Measurements from ENCODE around the gene KRT75.
"Not testable (repeated sequence)": the region's sequence is repeated elsewhere in the genome, so short reads cannot be mapped to it uniquely, and the experiment has no call there.

Gene KRT75

DNA sequence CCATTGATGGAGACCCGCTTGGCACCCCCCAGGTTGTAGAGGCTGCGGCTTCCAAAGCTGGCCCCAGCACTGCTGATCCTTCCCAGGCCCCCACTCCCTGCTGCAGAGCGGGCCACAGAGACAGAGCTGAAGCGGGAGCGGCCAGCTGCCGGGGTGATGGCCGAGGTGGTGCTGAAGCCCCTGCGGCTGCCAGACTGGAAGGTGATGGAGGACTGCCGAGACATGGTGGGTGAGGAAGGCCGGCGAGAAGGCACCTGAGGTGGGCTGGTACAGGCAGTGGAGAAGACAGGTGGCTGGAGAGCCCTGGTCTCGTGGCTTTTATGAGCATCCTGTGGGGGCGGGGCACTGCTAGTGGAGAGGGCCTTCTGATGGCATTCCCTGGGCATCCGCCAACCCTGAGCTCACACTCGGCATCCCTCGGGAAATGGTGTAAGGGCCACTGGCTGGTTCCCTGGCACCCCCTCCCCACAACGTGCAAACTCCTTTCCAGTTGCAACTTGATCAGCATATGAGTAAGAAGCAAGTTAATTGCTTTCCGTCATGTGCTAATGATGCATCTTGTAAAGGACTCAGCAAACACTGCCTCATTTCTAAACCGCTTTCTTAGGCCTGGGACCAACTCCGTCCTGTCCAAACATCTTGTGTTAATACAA, at the start of gene KRT75:
KRT75 (minus strand) TSS at position 291 of the 653 bp plus-strand sequence; CDS start at position 224, 67 bp downstream.
- DNase-seq = no peak

DNA sequence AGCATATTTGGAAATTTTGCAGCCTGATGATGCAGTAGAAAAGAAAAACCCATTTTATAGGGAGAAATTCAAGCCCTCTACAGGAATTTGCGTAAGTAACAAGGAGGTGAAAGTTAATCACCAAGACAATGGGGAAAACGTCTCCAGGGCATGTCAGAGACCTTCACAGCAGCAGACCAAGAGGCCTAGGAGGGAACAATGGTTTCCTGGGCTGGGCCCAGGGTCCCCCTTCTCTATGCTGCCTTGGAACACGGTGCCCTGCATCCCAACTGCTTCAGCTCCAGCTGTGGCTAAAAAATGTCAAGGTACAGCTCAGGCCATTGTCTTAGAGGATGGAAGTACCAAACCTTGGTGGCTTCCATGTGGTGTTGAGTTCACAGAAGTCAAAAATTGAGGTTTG, 45.9 kb upstream of the KRT75 start:
- DNase-seq = no peak

GRCh38 chr12:52477651-52478050, 43.5 kb upstream of the KRT75 start:
- no peak for DNase-seq

DNA sequence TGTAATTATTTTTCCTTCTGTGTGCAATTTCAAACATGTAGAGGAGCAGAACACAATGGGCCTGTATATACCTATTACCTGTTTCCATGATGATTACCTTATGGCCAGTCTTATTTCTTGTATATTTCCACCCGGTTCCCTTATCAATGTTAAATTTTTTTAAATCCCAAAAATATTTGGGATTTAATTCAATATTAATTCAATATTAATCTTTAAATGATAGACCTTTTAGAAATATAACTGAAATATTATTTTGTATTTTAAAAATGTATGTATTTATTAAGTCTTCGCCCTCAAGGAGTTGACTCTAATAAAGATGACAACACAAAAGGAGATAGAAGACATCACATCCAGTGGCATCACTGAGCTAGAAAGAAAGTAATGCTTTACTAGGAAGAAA, 40.0 kb upstream of the KRT75 start:
- DNase-seq = no peak

DNA sequence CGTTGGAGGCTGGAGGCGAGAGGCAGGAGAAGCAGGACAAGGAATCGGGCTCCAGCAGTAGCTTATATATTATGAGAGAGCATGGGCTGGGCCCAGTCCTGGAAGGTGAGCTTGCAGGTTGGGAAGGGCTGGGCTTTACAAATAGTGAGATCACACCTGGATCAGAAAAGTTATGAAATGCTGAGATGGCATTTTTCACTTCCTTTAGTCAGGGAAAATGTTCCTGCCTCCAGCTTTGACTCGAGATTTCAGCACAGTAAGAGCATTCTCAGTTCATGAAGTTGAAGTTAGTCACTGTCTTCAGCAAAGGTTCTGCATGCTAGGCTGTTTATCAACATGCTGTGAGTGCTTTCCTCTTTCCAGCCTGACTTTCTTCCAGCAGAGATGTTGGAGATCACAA, 39.6 kb upstream of the KRT75 start, which contains the start of gene KRT6C:
KRT6C (minus strand) TSS at position 38 of the 400 bp plus-strand sequence. CDS start 68 bp downstream, outside the sequence.
- no peak for DNase-seq

DNA sequence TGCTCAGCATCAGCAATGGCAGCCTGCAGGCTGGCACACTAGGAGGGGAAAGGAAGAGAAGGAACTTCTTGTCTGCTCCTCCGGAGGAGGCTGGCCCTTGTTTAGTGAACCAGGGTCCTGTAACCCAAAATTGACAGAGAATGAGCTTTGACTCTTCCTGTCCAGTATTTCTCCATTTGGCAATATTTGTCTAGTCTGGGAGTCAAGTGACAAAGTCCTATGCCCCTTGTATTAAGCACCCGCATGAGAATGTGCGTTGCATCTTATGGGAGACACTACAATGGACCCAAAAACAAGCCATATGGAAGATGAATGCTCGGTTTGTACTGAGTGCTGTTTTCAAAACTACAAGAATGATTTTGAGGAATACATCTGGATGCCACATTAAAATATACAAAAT, 35.7 kb upstream of the KRT75 start:
- DNase-seq = no peak

- no peak for DNase-seq
Measured at GRCh38 chr12:52464897-52465296, 30.7 kb upstream of the KRT75 start.

DNA sequence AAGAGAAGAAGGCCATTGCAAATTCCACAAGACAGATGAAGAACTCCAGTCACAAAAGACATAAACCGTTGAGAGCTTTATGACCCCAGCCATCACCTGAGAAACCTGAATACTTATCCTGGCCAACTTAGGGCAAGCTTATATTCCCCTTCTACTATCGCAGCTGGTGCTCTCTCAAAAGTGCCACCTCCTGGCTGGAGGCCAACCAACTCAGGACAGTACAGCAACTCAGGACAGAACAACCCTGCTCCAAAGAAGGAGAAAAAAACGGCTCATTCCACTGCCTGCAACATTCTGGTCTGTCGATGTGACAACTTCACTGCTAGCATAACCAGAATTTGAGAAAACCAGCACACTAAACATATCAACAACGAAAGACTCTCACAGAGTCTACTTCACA, 27.5 kb upstream of the KRT75 start:
- no peak for DNase-seq

DNA sequence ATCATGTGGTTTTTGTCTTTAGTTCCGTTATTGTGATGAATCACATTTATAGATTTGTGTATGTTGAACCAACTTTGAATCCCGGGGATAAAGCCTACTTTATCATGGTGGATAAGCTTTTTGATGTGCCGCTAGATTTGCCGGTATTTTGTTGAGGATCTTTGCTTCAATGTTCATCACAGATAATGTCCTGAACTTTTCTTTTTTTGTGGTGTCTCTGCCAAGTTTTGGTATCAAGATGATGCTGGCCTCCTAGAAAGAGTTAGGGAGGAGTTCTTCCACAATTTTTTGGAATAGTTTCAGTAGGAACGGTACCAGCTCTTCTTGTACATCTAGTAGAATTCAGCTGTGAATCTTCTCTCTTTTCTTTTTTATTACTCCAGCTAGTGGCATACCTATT, 24.7 kb upstream of the KRT75 start:
- DNase-seq = no peak

DNA sequence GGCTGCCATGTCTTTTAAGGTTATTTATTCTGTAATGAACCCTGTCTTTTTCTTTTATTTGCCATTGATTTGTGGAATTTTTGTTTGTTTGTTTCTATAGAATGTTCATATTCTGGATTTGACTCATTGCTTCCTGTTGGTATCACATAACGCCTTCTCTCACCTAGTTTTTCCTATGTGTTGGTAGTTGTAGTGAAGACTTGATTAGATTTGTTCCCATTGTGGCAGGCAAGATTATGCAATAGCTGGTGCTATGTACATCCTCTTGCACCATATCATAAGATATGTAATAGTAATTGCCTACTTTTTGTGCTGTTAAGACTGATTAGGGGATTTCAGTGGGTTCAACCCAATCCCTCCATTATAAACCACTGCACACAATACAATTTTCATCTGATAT, 21.6 kb upstream of the KRT75 start:
- DNase-seq = no peak

- no peak for DNase-seq
Measured at GRCh38 chr12:52454411-52455201, 20.4 kb upstream of the KRT75 start.

- no peak for DNase-seq
Measured at GRCh38 chr12:52452101-52452500, 17.9 kb upstream of the KRT75 start, which contains the start of gene KRT6B. TSS of gene KRT6B (minus strand) at chr12:52452146. CDS start at chr12:52452078, 68 bp downstream.

GRCh38 chr12:52448228-52448627, 14.1 kb upstream of the KRT75 start:
- no peak for DNase-seq

GRCh38 chr12:52447196-52447595, 13.0 kb upstream of the KRT75 start:
- not testable (repeated sequence) for DNase-seq

DNA sequence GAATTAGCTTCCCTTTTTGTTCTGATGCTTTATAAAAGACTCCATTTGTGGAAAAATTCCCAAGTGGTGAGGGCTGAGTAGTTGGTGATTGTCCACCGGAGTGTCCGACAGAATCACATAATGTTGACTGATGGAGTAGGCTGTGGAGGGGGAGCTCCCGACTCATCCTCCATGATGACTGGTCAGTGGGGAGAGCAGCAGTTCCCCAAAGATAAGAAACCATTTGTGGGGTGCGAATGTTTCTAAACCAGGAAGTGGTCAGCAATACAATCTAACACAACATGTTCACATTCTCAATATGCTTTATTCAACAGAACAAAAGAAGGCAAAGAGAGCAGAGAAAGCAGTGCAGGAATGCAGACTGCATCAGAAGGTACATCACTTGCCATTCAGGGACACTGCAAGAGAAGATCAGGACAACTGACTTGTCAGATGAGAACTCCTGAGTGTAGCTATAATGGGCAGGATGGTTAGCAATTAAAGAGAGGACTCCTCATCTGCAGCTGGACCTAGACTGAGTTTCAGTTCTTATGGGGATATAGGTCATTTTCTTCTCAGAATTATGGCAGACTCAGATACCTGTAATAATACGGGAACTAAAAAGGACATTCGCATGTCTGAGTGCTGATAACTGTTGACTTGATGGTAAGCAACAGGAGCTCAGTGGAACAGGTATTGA, 12.3 kb upstream of the KRT75 start:
- no peak for DNase-seq

DNA sequence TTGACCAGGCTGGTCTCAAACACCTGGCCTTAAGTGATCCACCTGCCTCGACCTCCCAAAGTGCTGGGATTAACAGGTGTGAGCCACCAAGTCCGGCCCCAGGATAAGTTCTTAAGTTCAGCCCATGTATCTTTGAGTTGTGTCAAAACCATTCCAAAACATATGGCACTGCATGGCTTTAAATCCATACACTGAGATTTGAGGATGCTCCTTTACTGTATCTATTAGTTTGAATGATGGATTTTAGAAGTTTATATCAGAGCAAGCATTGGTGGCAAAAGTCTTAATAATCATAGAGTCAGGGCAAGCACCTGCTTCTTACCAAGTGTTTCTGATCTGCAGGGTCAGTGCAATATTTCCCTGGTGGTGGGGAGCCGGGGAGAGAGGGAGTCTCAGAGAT, 11.7 kb upstream of the KRT75 start:
- DNase-seq = no peak

DNA sequence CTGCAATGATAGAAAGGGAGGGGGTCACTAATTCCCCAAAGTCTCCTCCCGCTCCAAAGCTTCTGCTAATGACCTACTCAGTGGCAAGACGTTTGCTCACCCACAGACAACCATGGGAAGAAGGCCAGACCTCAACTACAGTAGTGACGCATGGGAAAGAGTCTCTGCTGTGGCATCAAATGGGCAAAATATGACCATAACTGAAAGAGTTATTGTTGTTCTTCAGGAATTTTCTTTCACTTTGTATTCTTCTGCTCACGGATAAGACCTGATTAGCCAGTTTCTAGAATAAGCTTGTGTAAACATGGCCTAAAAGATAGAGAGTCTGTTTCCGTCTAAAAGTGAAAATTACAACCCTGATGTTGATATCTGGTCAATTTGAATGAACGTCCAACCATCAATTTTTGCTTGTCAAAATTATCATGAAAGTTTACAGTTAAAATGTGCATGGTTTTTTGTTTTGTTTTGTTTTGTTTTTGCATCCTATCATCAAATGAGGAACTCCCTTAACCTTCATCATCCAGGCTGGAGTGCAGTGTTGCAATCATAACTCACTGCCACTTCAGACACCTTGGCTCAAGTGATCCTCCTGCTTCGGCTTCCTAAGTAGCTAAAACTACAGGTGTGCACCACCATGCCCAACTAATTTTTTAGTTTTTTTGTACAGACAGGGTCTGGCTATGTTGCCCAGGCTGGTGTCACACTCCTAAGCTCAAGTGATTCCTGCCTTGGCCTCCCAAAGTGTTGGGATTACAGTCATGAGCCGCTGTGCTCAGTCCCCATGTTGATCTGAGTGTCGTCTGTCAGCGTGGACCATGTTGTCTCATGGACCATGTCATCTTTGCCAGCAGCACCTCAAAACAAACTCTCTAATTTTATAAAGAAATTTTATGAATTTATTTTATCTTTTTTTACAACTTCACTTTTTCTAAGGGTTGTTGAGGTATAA, 10.8 kb upstream of the KRT75 start:
- DNase-seq = no peak

DNA sequence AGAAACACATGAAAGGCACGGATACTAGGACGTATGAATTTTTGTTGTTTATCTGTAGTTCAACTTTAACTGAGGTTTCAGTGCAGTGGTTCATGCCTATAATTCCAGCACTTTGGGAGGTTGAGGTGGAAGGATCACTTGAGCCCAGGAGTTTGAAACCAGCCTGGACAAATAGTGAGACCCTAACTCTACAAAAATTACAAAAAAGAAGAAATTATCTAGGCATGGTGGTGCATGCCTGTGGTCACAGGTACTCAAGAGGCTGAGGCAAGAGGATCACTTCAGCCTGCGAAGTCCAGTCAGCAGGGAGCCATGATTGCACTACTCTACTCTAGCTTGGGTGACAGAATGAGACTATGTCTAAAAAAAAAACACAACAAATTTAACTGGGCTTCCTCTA, 9.8 kb upstream of the KRT75 start:
- DNase-seq = no peak

DNA sequence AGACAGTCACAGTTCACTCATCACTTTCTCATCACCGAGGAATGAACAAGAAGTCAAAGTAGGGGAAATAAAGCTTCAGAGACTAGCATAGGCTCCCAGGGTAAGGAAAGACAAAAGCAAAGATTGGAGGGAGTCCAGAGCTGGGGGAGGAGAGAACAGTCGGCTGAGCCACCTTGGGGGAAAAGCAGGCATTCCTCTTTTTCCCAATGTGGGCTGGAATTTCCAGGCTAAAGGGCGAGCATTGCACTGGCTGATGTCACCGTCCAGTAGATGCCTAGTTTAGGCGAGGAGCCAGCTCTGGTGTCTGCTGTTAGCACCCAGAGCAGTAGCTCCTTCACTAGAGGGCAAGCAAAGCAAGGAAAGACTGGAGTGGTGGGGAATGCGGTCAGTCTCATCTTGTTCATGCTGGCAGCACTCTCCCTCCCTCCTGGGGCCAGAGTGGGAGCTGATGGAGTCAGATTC, 8.5 kb upstream of the KRT75 start:
- DNase-seq = no peak

DNA sequence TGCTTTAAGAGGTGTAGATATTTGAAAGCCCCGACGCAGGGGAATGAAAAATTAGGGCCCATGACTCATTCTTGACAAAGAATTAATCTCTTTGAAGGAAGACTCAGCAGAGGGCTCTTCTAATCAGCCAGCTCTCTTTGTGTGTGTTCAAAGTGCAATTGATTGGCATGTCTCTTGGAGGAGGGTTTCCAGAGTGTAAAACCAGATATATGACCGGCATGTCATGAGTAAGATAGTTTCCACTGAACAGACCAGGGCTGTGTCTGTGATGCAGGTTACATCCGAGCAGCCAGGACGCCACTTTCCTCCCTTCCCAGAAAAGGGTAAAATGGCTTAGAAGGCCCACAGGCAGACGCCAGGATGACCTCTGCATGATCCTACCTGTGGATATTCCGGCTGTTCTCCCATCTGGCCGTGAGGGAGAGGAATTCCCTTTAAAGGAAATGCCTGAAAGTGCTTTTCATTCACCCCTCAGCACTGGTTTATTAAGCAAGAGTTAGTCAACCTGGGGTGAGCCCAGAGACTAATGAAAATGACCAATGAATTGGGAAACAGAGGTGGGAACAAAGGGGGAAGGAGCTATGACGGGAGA, 7.2 kb upstream of the KRT75 start:
- no peak for DNase-seq

GRCh38 chr12:52440821-52441319, 6.7 kb upstream of the KRT75 start:
- no peak for DNase-seq

- DNase-seq = no peak
Measured at GRCh38 chr12:52439845-52440244, 5.7 kb upstream of the KRT75 start.

All from NCI-H82 (cell line).